Measurements from ENCODE around the gene HMX1. TPM values are rescaled to one million over a fixed set of nuclear protein-coding genes. Genes with fewer than 3 reads are reported as not detected.

Gene HMX1
- total RNA-seq, 6 experiments from 2014 or later: not detected

DNA sequence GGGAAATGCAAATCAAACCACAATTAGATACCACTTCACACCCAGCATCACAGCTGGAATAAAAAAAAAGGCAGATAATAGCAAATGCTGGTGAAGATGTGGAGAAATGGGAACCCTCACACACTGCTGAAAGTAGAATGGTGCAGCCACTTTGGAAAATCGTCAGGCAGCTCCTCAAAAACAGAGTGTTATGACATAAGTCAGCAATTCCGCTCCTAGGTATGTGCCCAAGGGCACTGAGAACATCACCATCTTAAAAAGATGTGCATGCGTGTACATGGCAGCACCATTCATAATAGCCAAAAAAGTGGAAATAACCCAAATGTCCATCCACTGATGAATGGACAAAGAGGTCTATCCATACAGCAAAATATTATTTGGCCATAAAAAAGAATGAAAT is 28.0 kb downstream of the HMX1 start:
- H3K27me3 ChIP-seq: no peaks in the 10 kb centered on the region
- no peak overlapping the region for H3K27ac ChIP-seq
- WGBS (ENCODE audit: insufficient coverage, low coverage, low lambda C conversion rate, missing lambda C conversion rate): 38% methylated on average over 3 of the region's 3 CpGs
- TF ChIP-seq CTCF (IDR thresholded peaks at IDR 0.05) (no peak), POLR2A (IDR thresholded peaks at IDR 0.05) (no peak)
- DNase-seq: peak in 1 of 3 donors; percentile 10
- H3K36me3 ChIP-seq: no peaks in the 10 kb centered on the region
- no peak overlapping the region for H3K4me3 ChIP-seq
- intact Hi-C loops (cut with DNase I): no loop called here
- no peaks in the 10 kb centered on the region for H3K4me1 ChIP-seq
- no peak for ATAC-seq
- H3K9me3 ChIP-seq: no peaks in the 10 kb centered on the region

DNA sequence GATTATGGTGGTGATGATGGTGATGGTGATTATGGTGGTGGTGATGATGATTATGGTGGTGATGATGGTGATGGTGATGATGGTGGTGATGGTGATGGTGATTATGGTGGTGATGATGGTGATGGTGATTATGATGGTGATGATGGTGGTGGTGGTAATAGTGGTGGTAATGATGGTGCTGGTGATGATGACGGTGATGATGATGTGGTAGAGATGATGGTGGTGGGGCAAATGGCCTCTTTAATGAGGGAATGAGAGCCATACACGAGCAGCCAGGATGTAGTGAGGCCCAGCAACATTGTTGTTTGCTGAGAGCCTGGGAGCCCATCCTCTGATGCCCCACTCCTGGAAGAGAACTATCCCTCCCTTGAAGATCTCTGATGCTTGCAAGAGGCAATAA is 29.0 kb downstream of the HMX1 start:
- intact Hi-C loops (cut with DNase I): no loop called here
- no peak overlapping the region for H3K4me3 ChIP-seq
- no peak overlapping the region for H3K27ac ChIP-seq
- no peaks in the 10 kb centered on the region for H3K4me1 ChIP-seq
- DNase-seq (no peak), ATAC-seq (no peak)
- WGBS (ENCODE audit: insufficient coverage, low coverage, low lambda C conversion rate, missing lambda C conversion rate): 0% methylated on average over 1 of the region's 2 CpGs
- H3K9me3 ChIP-seq: no peaks in the 10 kb centered on the region
- H3K27me3 ChIP-seq: no peaks in the 10 kb centered on the region
- TF ChIP-seq CTCF (IDR thresholded peaks at IDR 0.05) (no peak), POLR2A (IDR thresholded peaks at IDR 0.05) (no peak)
- H3K36me3 ChIP-seq: no peaks in the 10 kb centered on the region

- 78% methylated on average over 2 of the region's 3 CpGs for WGBS (ENCODE audit: insufficient coverage, low coverage, low lambda C conversion rate, missing lambda C conversion rate)
Observed at GRCh38 chr4:8841678-8842268, 29.9 kb downstream of the HMX1 start.

GRCh38 chr4:8840816-8841455 is 30.7 kb downstream of the HMX1 start:
- no CpG with 5 or more reads among the region's 14 CpGs for WGBS (ENCODE audit: insufficient coverage, low coverage, low lambda C conversion rate, missing lambda C conversion rate)
- ATAC-seq (peak in 1 of 4 donors; percentile 10), DNase-seq (peak; percentile 7 to 33 (median 31))
- intact Hi-C loops (cut with DNase I): no loop called here
- TF ChIP-seq CTCF (IDR thresholded peaks at IDR 0.05): no peak
- no peak for TF ChIP-seq POLR2A (IDR thresholded peaks at IDR 0.05)
- Histone ChIP-seq H3K27me3 (no peaks in the 10 kb centered on the region), H3K9me3 (no peaks in the 10 kb centered on the region), H3K4me3 (no peak overlapping the region), H3K4me1 (no peaks in the 10 kb centered on the region), H3K36me3 (no peaks in the 10 kb centered on the region), H3K27ac (no peak overlapping the region)

More at GRCh38 chr4:8841678-8842268, 29.9 kb downstream of the HMX1 start:
- intact Hi-C loops (cut with DNase I): no loop called here
- Histone ChIP-seq H3K9me3 (no peaks in the 10 kb centered on the region), H3K4me3 (no peak overlapping the region), H3K27me3 (no peaks in the 10 kb centered on the region), H3K4me1 (no peaks in the 10 kb centered on the region), H3K27ac (no peak overlapping the region), H3K36me3 (no peaks in the 10 kb centered on the region)
- ATAC-seq (no peak), DNase-seq (peak in 1 of 3 donors; percentile 1)
- TF ChIP-seq POLR2A (IDR thresholded peaks at IDR 0.05) (no peak), CTCF (IDR thresholded peaks at IDR 0.05) (no peak)
